ENCODE data around the gene TRIM59.

The TRIM59 gene

DNA sequence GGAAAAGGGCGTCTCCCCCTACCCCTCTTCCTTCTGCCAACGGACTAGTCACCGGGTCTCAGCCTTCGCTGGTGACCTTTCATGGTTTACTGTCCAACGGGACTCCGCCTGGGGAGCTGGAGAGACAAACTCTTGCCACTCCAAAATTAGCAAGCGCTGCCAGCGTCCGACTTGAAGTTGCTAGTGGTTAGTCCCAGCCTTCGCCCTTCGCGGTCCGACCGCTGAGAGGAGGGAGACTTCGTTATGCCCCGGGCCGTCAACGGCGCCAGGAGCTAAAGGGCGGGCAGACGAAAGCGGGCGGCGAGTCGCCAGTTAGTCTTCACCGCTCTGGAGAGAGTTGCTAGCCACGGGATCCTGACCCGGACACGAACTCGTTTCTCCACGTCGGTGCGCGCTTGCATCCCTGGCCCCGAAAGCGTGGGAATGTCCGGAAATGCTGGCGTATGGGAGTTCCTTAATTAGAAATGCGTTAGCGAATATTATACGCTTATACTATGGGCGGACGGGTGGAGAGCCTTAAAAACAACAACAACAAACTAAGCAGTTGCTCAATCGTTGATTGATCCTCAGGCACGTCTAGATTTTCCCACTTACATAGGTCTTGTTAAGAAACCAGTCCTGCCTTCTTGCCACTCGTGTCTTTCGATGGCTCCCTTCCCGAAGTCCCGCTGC lies 49.4 kb downstream of the TRIM59 start:
- H3K4me1 ChIP-seq (ENCODE audit: control insufficient read depth in 5 of 5, insufficient read depth in 5 of 5, low read length in 5 of 5), result peaks cover 2 to 42% (median 25%) of the 10 kb centered on the region in 5 donors
- H3K36me3 ChIP-seq (ENCODE audit: control insufficient read depth in 5 of 5, insufficient read depth in 5 of 5, low read length in 5 of 5), result no peaks in the 10 kb centered on the region

DNA sequence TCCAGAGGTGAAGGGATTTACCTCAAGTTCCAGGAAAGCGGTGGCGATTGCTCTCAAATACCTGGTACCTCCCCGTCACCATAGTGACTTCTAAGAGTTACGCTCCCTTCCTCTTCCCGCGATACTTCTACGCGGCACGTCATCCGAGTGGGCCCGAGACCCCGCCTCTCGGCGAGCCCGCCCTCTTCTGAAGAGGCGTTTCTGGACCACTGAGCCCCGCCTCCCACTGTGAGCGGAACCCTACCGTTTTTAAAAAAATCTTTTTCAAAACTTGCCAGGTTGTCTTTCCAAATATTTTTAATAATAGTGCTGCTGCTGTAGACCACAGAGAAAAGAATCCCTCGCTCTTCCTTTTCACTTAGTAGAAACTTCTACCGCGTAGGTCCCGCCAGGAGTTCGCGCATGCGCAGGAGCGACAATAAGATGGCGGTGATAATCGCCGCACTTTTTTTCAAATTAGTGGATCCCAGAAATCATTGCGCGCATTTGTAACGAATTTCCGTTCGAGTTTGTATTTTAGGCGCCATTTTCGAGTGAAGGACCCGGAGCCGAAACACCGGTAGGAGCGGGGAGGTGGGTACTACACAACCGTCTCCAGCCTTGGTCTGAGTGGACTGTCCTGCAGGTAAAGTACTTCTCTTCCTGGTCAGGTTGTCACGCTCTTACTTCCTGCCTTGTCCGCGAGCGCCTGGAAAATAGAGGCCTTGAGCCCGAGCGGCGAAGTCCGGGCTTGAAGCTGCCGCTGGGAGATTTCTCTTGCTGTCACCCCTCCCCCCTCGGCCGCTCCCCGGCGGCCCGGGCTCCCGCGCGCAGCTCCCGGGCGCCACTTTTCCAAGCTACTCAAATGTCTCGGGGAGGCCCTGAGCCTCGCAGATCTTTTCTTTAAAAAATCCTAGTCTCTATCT lies 50.2 kb downstream of the TRIM59 start, which contains the start of the genes IFT80 and SMC4:
TSS of gene IFT80 (minus strand) at position 101 of the 905 bp plus-strand sequence. CDS start 14,625 bp downstream, outside the sequence.
TSS of gene SMC4 (plus strand) at position 526 of the 905 bp plus-strand sequence. CDS start 1,177 bp downstream, outside the sequence.
- Histone ChIP-seq H3K4me3 (ENCODE audit: low read depth in 1 of 5, low read length in 5 of 5) (peak within 1 kb of the TSS; percentile 74 to 99 (median 95)), H3K27me3 (ENCODE audit: control insufficient read depth in 5 of 5, insufficient read depth in 4 of 5, low read length in 5 of 5) (no peaks in the 10 kb centered on the region), H3K9me3 (ENCODE audit: control insufficient read depth in 5 of 5, low read length in 5 of 5) (no peaks in the 10 kb centered on the region), H3K36me3 (ENCODE audit: control insufficient read depth in 5 of 5, insufficient read depth in 5 of 5, low read length in 5 of 5) (no peaks in the 10 kb centered on the region), H3K27ac (ENCODE audit: low read depth, low read length) (peak within 1 kb of the TSS; percentile 79), H3K4me1 (ENCODE audit: control insufficient read depth in 5 of 5, insufficient read depth in 5 of 5, low read length in 5 of 5) (peaks cover 2 to 42% (median 25%) of the 10 kb centered on the region in 5 donors), H3K9ac (ENCODE audit: low read length in 5 of 5) (peak within 1 kb of the TSS; percentile 7 to 92 (median 84))

More for the DNA sequence above, 49.4 kb downstream of the TRIM59 start:
- H3K27ac ChIP-seq (ENCODE audit: low read depth, low read length), result peak overlapping the region; percentile 79
- H3K9me3 ChIP-seq (ENCODE audit: control insufficient read depth in 5 of 5, low read length in 5 of 5), result no peaks in the 10 kb centered on the region
- no peaks in the 10 kb centered on the region for H3K27me3 ChIP-seq (ENCODE audit: control insufficient read depth in 5 of 5, insufficient read depth in 4 of 5, low read length in 5 of 5)
- peak overlapping the region; percentile 74 to 99 (median 95) for H3K4me3 ChIP-seq (ENCODE audit: low read depth in 1 of 5, low read length in 5 of 5)
- H3K9ac ChIP-seq (ENCODE audit: low read length in 5 of 5), result peak overlapping the region; percentile 7 to 92 (median 84)

DNA sequence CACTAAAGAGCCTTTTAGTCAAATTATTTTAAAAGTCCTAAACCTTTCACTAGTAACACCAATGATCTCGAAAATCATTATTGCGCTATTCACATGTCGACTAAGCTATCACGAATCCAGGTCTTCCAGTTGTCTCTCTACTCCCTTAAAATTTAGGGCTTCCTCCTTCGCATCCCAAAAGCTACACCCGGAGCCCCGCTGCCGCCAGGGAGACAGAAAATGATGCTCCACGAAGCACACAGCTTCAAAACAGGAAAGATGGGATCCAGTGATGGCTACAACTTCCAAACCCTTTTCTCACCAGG lies 50.8 kb downstream of the TRIM59 start:
- no peaks in the 10 kb centered on the region for H3K9me3 ChIP-seq (ENCODE audit: control insufficient read depth in 5 of 5, low read length in 5 of 5)
- H3K27me3 ChIP-seq (ENCODE audit: control insufficient read depth in 5 of 5, insufficient read depth in 4 of 5, low read length in 5 of 5), result no peaks in the 10 kb centered on the region
- H3K9ac ChIP-seq (ENCODE audit: low read length in 5 of 5), result peak overlapping the region in 4 of 5 donors; percentile 62 to 92 (median 84)
- peak overlapping the region; percentile 74 to 99 (median 95) for H3K4me3 ChIP-seq (ENCODE audit: low read depth in 1 of 5, low read length in 5 of 5)
- H3K27ac ChIP-seq (ENCODE audit: low read depth, low read length), result peak overlapping the region; percentile 79
- no peaks in the 10 kb centered on the region for H3K36me3 ChIP-seq (ENCODE audit: control insufficient read depth in 5 of 5, insufficient read depth in 5 of 5, low read length in 5 of 5)
- H3K4me1 ChIP-seq (ENCODE audit: control insufficient read depth in 5 of 5, insufficient read depth in 5 of 5, low read length in 5 of 5), result peaks cover 2 to 42% (median 25%) of the 10 kb centered on the region in 5 donors

DNA sequence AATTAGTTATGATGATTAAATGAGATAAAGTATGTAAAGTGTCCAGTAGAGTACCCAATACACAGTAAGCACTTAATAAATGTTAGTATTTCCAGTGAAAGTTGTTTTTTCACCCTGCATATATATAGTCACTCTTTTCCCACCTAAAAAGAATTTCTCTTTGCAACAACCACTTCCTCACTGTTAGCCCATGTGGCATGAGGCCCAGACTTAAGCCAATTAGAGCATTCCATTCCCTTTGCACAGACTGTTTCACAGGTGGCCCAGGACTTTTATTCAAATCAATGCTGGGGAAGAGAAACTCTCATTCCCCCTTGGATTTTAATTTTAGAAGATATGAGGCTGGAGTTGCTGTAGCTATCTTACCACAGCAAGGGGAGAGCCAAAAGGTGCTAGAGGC lies 54.3 kb downstream of the TRIM59 start:
- Histone ChIP-seq H3K9ac (ENCODE audit: low read length in 5 of 5) (no peak overlapping the region), H3K4me1 (ENCODE audit: control insufficient read depth in 5 of 5, insufficient read depth in 5 of 5, low read length in 5 of 5) (peaks cover 1 to 16% (median 13%) of the 10 kb centered on the region in 5 donors), H3K4me3 (ENCODE audit: low read depth in 1 of 5, low read length in 5 of 5) (no peak overlapping the region), H3K27me3 (ENCODE audit: control insufficient read depth in 5 of 5, insufficient read depth in 4 of 5, low read length in 5 of 5) (no peaks in the 10 kb centered on the region), H3K36me3 (ENCODE audit: control insufficient read depth in 5 of 5, insufficient read depth in 5 of 5, low read length in 5 of 5) (no peaks in the 10 kb centered on the region), H3K9me3 (ENCODE audit: control insufficient read depth in 5 of 5, low read length in 5 of 5) (no peaks in the 10 kb centered on the region), H3K27ac (ENCODE audit: low read depth, low read length) (no peak overlapping the region)

DNA sequence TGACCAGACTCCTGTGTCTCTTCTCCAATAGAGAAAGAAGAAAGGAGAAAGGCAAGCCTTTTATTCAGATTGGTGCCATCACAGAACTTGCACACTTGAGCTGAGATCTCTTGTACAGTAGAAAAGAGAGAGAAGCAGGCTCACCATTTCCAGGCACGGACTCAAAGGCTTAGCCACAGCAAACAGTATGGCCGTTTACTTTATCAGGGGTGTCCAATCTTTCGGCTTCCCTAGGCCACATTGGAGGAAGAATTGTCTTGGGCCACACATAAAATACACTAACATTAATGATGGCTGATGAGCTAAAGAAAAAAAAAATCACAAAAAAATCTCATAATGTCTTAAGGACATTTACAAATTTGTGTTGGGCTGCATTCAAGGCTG lies 55.6 kb downstream of the TRIM59 start:
- Histone ChIP-seq H3K4me3 (ENCODE audit: low read depth in 1 of 5, low read length in 5 of 5) (no peak overlapping the region), H3K9me3 (ENCODE audit: control insufficient read depth in 5 of 5, low read length in 5 of 5) (no peaks in the 10 kb centered on the region), H3K27ac (ENCODE audit: low read depth, low read length) (no peak overlapping the region), H3K27me3 (ENCODE audit: control insufficient read depth in 5 of 5, insufficient read depth in 4 of 5, low read length in 5 of 5) (no peaks in the 10 kb centered on the region), H3K9ac (ENCODE audit: low read length in 5 of 5) (no peak overlapping the region), H3K4me1 (ENCODE audit: control insufficient read depth in 5 of 5, insufficient read depth in 5 of 5, low read length in 5 of 5) (peaks cover 0 to 10% (median 8%) of the 10 kb centered on the region in 5 donors), H3K36me3 (ENCODE audit: control insufficient read depth in 5 of 5, insufficient read depth in 5 of 5, low read length in 5 of 5) (no peaks in the 10 kb centered on the region)

DNA sequence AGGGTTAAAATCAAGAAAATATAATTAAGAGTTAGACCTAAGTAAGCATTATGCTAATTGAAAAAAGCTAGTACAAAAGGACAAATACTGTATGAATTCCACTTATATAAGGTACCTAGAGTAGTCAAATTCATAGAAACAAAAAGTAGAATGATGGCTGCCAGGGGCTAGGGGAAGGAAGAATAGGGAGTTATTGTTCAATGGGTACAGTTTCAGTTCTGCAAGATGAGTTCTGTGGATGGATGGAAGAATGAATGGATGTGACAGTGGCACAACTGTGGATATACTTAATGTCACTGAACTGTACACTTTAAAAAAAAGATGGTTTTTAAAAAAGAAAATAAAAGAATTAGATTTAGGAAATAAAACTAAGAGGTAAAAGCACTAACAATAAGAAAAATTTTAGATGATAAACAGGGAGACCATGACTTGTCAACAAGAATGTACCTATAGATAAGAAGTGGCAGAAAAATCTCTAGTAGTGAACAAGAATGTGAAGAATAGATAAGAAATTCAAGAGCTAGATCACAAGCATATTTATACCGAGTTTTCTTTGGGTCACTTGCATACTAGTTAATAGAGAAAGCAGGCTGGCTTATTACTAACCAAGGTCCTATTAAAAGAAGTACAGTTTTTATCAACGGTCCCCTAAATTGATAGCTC lies 56.1 kb downstream of the TRIM59 start:
- Histone ChIP-seq H3K4me1 (ENCODE audit: control insufficient read depth in 5 of 5, insufficient read depth in 5 of 5, low read length in 5 of 5) (peaks cover 0 to 5% (median 3%) of the 10 kb centered on the region in 5 donors), H3K4me3 (ENCODE audit: low read depth in 1 of 5, low read length in 5 of 5) (no peak overlapping the region), H3K27me3 (ENCODE audit: control insufficient read depth in 5 of 5, insufficient read depth in 4 of 5, low read length in 5 of 5) (no peaks in the 10 kb centered on the region), H3K9ac (ENCODE audit: low read length in 5 of 5) (no peak overlapping the region), H3K27ac (ENCODE audit: low read depth, low read length) (no peak overlapping the region), H3K9me3 (ENCODE audit: control insufficient read depth in 5 of 5, low read length in 5 of 5) (no peaks in the 10 kb centered on the region), H3K36me3 (ENCODE audit: control insufficient read depth in 5 of 5, insufficient read depth in 5 of 5, low read length in 5 of 5) (no peaks in the 10 kb centered on the region)

DNA sequence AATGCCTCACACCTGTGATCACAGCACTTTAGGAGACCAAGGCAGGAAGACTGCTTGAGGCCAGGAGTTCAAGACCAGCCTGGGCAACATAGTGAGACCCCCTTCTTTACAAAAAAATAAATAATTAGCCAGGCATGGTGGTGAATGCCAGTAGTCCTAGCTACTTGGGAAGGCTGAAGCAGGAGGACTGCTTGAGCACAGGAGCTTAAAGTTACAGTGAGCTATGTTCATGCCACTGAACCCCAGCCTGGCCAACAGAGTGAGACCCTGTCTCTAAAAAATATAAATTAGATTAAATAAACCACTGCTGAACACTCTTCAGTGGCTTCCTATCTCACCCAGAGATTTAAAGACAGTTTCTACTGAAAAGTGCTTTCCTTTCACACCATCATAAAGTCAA lies 56.8 kb downstream of the TRIM59 start:
- Histone ChIP-seq H3K27ac (ENCODE audit: low read depth, low read length) (no peak overlapping the region), H3K36me3 (ENCODE audit: control insufficient read depth in 5 of 5, insufficient read depth in 5 of 5, low read length in 5 of 5) (no peaks in the 10 kb centered on the region), H3K27me3 (ENCODE audit: control insufficient read depth in 5 of 5, insufficient read depth in 4 of 5, low read length in 5 of 5) (no peaks in the 10 kb centered on the region), H3K4me3 (ENCODE audit: low read depth in 1 of 5, low read length in 5 of 5) (no peak overlapping the region), H3K4me1 (ENCODE audit: control insufficient read depth in 5 of 5, insufficient read depth in 5 of 5, low read length in 5 of 5) (no peaks in the 10 kb centered on the region), H3K9me3 (ENCODE audit: control insufficient read depth in 5 of 5, low read length in 5 of 5) (no peaks in the 10 kb centered on the region), H3K9ac (ENCODE audit: low read length in 5 of 5) (no peak overlapping the region)

DNA sequence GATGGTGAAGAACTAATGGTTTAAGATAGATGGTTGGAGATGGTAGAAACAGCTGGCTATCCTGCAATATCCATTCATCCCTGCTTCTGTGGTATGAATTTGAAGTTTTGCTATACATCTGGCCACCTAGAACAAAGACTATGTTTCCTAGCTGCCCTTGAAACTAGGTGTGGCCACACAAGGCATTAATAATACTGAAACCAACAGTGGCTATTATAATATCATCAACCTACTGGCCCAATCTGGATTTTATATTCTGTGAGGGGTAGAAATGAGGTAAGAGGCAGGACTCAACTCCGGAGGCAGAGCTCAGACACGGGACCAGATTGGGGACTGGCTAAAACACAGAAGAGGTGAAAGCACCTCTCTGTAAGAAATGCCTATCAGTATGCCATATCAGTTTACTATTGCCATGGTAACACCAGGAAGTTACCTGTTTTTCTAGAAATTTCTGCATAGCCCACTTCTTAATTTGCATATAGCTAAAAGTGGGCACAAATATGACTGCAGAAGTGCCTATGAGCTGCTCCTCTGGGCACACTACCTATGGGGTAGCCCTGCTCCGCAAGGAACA lies 58.9 kb downstream of the TRIM59 start:
- Histone ChIP-seq H3K4me3 (ENCODE audit: low read depth in 1 of 5, low read length in 5 of 5) (no peak overlapping the region), H3K9me3 (ENCODE audit: control insufficient read depth in 5 of 5, low read length in 5 of 5) (no peaks in the 10 kb centered on the region), H3K27ac (ENCODE audit: low read depth, low read length) (no peak overlapping the region), H3K36me3 (ENCODE audit: control insufficient read depth in 5 of 5, insufficient read depth in 5 of 5, low read length in 5 of 5) (no peaks in the 10 kb centered on the region), H3K9ac (ENCODE audit: low read length in 5 of 5) (no peak overlapping the region), H3K4me1 (ENCODE audit: control insufficient read depth in 5 of 5, insufficient read depth in 5 of 5, low read length in 5 of 5) (no peaks in the 10 kb centered on the region), H3K27me3 (ENCODE audit: control insufficient read depth in 5 of 5, insufficient read depth in 4 of 5, low read length in 5 of 5) (no peaks in the 10 kb centered on the region)

Measured in subcutaneous abdominal adipose tissue (tissue), 5 donors.